ENCODE measurements around the gene SMIM7.

Gene SMIM7

GRCh38 chr19:16601378-16602052 is 58.4 kb downstream of the SMIM7 start:
- Mint-ChIP-seq H3K4me3 (no peak overlapping the region), H3K27me3 (no peaks in the 10 kb centered on the region), H3K9me3 (ENCODE audit: low read depth) (no peaks in the 10 kb centered on the region), H3K36me3 (no peaks in the 10 kb centered on the region), H3K27ac (no peak overlapping the region), H3K4me1 (ENCODE audit: low read depth) (peaks cover 32% of the 10 kb centered on the region)

- Mint-ChIP-seq H3K27me3 (no peaks in the 10 kb centered on the region), H3K27ac (no peak overlapping the region), H3K4me1 (ENCODE audit: low read depth) (peaks cover 38% of the 10 kb centered on the region), H3K9me3 (ENCODE audit: low read depth) (no peaks in the 10 kb centered on the region), H3K4me3 (no peak overlapping the region), H3K36me3 (no peaks in the 10 kb centered on the region)
These were observed 59.1 kb downstream of the SMIM7 start for GRCh38 chr19:16600824-16601223.

GRCh38 chr19:16599655-16600346 is 60.1 kb downstream of the SMIM7 start:
- H3K4me1 Mint-ChIP-seq (ENCODE audit: low read depth): peaks cover 43% of the 10 kb centered on the region
- H3K27ac Mint-ChIP-seq: no peak overlapping the region
- H3K4me3 Mint-ChIP-seq: no peak overlapping the region
- no peaks in the 10 kb centered on the region for H3K36me3 Mint-ChIP-seq
- no peaks in the 10 kb centered on the region for H3K27me3 Mint-ChIP-seq
- no peaks in the 10 kb centered on the region for H3K9me3 Mint-ChIP-seq (ENCODE audit: low read depth)

DNA sequence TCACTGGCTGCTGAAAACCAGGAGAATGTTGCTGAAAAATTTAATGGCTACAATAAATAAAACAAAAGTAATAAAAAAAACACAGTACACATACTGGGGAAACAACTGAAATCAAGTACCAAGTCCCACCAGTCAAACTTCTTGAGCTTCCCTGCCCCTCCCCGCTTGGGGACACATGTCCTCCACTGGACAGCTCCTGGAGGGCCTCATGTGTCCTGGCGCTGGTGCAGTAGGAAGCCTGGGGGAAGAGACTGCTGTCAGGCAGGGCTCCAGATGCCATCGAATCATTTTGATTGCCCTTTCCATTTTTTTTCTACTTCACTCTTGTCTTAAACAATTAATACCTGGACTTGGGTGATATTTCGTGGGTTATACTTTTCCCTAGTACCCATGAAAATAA is 61.1 kb downstream of the SMIM7 start:
- no peak overlapping the region for H3K4me3 Mint-ChIP-seq
- H3K27me3 Mint-ChIP-seq: no peaks in the 10 kb centered on the region
- H3K4me1 Mint-ChIP-seq (ENCODE audit: low read depth): peaks cover 47% of the 10 kb centered on the region
- H3K9me3 Mint-ChIP-seq (ENCODE audit: low read depth): no peaks in the 10 kb centered on the region
- H3K36me3 Mint-ChIP-seq: no peaks in the 10 kb centered on the region
- no peak overlapping the region for H3K27ac Mint-ChIP-seq

- Mint-ChIP-seq H3K27me3 (no peaks in the 10 kb centered on the region), H3K36me3 (no peaks in the 10 kb centered on the region), H3K9me3 (ENCODE audit: low read depth) (no peaks in the 10 kb centered on the region), H3K4me1 (ENCODE audit: low read depth) (peaks cover 51% of the 10 kb centered on the region), H3K4me3 (no peak overlapping the region), H3K27ac (no peak overlapping the region)
These were observed 63.5 kb downstream of the SMIM7 start for GRCh38 chr19:16596399-16596798.

All from activated naive CD8-positive, alpha-beta T cell (primary cell).